GM10266 (cell line): ENCODE data around the gene PLCB1.

Experiments
- DNase-seq: peaks from one replicate; pipeline ENCODE4 v3.0.0; 2012; ENCODE audit errors: extremely low spot score
- TF ChIP-seq, protein P1 (sequence below): IDR thresholded peaks from 2 replicates; pipeline ENCODE4 v1.5.1; 2012; ENCODE audit warnings: mild to moderate bottlenecking, low read depth; ENCODE audit not compliant: control insufficient read depth, insufficient read depth; ENCODE audit errors: missing control alignments

PLCB1 gene

DNA sequence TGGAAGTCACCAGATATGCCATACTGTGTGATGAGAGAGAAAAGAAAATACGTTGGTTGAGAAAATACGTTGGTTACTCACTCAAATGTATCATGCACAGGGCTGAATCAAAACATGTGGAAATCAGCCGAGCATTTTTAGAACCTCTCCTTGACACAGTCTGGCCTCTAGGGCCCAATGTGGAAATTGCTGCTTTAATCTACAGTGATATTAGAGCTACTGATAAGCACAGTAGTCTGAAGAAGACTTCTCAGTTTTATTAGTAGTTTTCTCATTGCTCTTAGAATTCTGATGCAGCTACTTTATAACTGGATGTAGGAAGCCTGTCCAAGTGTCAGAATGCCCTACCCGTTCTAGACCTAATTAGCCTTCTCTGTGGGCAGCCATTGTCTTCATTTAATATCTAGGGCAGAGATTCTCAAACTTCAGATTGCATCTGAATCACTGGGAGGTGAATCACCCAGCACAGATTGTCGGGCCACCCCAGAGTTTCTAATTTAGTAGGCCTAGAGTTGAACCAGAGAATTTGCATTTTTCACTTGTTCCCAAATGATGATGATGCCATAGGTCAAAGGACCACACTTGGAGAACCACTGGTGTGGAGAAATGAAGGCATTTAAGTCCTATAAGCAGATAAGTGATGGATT, 229.1 kb downstream of the PLCB1 start:
- TF ChIP-seq, protein P1, sequence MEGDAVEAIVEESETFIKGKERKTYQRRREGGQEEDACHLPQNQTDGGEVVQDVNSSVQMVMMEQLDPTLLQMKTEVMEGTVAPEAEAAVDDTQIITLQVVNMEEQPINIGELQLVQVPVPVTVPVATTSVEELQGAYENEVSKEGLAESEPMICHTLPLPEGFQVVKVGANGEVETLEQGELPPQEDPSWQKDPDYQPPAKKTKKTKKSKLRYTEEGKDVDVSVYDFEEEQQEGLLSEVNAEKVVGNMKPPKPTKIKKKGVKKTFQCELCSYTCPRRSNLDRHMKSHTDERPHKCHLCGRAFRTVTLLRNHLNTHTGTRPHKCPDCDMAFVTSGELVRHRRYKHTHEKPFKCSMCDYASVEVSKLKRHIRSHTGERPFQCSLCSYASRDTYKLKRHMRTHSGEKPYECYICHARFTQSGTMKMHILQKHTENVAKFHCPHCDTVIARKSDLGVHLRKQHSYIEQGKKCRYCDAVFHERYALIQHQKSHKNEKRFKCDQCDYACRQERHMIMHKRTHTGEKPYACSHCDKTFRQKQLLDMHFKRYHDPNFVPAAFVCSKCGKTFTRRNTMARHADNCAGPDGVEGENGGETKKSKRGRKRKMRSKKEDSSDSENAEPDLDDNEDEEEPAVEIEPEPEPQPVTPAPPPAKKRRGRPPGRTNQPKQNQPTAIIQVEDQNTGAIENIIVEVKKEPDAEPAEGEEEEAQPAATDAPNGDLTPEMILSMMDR = no peak
- no peak for DNase-seq

DNA sequence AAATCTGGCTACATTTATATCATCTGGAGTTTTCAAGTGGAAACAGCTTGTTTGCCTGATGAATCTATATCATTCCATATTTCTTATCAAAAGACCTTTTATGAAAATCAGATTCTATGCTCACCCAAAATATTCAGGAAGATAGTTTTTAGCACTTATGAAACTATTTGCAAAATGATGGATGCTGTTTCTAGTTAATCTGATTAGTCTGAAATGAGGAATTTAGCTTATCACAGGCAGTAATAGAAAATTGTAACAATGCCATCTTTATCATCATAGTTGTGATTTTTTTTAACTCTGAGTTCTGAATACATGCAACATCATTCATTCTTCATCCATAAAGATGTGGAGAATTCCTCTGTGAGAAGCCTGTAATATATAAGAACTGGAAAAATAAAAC, 229.7 kb downstream of the PLCB1 start:
- TF ChIP-seq, protein P1 = no peak

GRCh38 chr20:8362457-8362856, 230.4 kb downstream of the PLCB1 start:
- DNase-seq = no peak
- TF ChIP-seq, protein P1 = no peak

More for the DNA sequence above, 229.7 kb downstream of the PLCB1 start:
- DNase-seq = no peak

DNA sequence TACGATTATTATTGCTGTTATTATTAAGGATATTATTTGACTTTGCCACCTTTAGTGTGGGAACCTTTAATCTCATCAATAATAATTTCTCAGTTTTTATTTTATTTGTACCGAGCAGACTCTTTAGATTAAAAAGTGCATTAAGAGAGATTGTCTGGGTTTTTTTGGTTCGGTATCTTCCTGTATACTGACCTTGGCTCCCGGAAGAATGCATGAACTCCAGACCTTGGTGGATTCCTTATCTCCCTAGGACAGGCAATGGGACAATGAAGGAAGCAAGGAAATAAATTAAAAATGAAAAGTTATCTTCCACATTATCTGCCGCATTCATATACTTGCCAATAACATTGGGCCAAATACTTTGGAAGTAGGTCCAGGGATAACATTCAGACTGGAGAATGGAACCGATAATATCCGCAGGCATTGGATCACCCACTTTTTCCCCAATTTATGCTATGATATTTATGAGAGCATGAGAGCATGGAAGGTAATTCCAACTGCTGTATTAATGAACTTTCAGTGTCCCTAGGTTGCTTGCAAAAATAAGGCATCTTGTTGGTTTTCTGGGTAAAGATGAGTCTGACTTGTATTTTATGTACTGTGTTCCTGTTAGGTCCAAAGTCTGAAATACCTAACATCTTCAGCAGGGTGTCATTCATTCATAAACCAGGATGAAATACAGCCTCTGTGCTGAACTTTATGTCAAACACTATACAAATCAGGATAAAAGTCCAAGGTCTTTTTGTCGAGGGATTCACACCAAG, 232.1 kb downstream of the PLCB1 start:
- TF ChIP-seq, protein P1 = no peak
- DNase-seq = no peak

- TF ChIP-seq, protein P1 = no peak
- DNase-seq = no peak
These were observed 232.6 kb downstream of the PLCB1 start for GRCh38 chr20:8364734-8365078.

DNA sequence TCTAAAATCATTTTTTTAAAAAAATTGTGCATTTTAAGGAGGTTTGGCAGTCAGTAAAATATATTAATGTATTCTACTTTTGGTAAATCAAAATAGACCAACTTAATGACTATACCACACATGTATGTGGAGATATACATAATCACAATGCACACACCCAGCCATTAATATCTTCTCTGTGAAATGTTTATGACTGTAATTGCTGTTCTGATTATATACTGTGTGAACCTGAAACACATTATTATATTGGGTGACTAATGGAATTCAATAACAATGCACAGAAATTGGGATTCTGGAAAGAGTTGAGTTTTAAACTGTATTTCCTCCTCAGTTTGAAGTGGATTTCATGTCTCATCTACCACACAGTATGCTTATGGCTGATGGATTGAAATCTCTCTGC, 233.6 kb downstream of the PLCB1 start:
- TF ChIP-seq, protein P1 = no peak

GRCh38 chr20:8366303-8366923, 234.3 kb downstream of the PLCB1 start:
- TF ChIP-seq, protein P1 = no peak
- no peak for DNase-seq

More for the DNA sequence above, 233.6 kb downstream of the PLCB1 start:
- DNase-seq = no peak
